HEK293 (cell line): ENCODE results near the gene WDCP.

Experiments
- CTCF ChIA-PET: fragments of 350-600 bp; formaldehyde crosslinking; extraction: SDS; loops from one replicate; lab custom pipeline; 2021; ENCODE audit warnings: antibody characterized with exemption; lab: Yijun Ruan, JAX
- POLR2A ChIA-PET: fragments of 300-600 bp; formaldehyde crosslinking; extraction: SDS; loops from one replicate; lab custom pipeline; 2020; ENCODE audit warnings: antibody characterized with exemption, inconsistent platforms; lab: Yijun Ruan, JAX
- H3K27ac ChIP-seq: fragments of 200-500 bp; sonication (Bioruptor generic); 2 replicates; pipeline ENCODE4 v1.5.1; 2014; ENCODE audit warnings: low read depth, low read length, control low read depth, inconsistent platforms; ENCODE audit errors: extremely low read depth
- H3K36me3 ChIP-seq, 2 experiments: fragments of 200-500 bp in 1 of 2; sonication (Bioruptor generic) in 1 of 2; 1 replicate in 1 of 2; 2 replicates in 1 of 2; pipeline ENCODE4 v1.5.1; 2014 to 2017; ENCODE audit warnings: inconsistent platforms in 2 of 2, low read length in 2 of 2; ENCODE audit not compliant: control insufficient read depth in 2 of 2, insufficient read depth in 1 of 2
- H3K4me1 ChIP-seq: fragments of 200-500 bp; sonication (Bioruptor generic); 2 replicates; pipeline ENCODE4 v1.5.1; 2014; ENCODE audit warnings: mild to moderate bottlenecking, low read length, inconsistent platforms; ENCODE audit not compliant: control insufficient read depth, insufficient read depth
- H3K4me3 ChIP-seq: 2 replicates; pipeline ENCODE4 v1.5.1; 2011; ENCODE audit warnings: low read depth, mild to moderate bottlenecking, control low read depth, low read length, moderate library complexity
- H3K9me3 ChIP-seq: fragments of 200-500 bp; sonication (Bioruptor generic); 2 replicates; pipeline ENCODE4 v1.5.1; 2014; ENCODE audit warnings: low read depth, low read length, inconsistent platforms; ENCODE audit not compliant: control insufficient read depth, insufficient read depth
- BCL11A ChIP-seq: fragments of 450-650 bp; formaldehyde crosslinking; IDR thresholded peaks from 2 replicates; pipeline ENCODE4 v1.5.1; 2016; ENCODE audit warnings: low read depth, missing biosample characterization, missing genetic modification characterization
- KLF8 ChIP-seq: fragments of 450-650 bp; formaldehyde crosslinking; IDR thresholded peaks from 2 replicates; pipeline ENCODE4 v1.5.1; 2016; ENCODE audit warnings: missing biosample characterization, missing genetic modification characterization
- OVOL3 ChIP-seq: fragments of 450-650 bp; formaldehyde crosslinking; IDR thresholded peaks from 2 replicates; pipeline ENCODE4 v1.5.1; 2016; ENCODE audit warnings: missing biosample characterization, missing genetic modification characterization
- YY1 ChIP-seq: fragments of 450-650 bp; formaldehyde crosslinking; IDR thresholded peaks from 2 replicates; pipeline ENCODE4 v1.5.1; 2018; ENCODE audit warnings: missing biosample characterization, missing genetic modification characterization
- ZNF157 ChIP-seq: fragments of 450-650 bp; formaldehyde crosslinking; IDR thresholded peaks from 2 replicates; pipeline ENCODE4 v1.5.1; 2016; ENCODE audit warnings: missing biosample characterization, missing genetic modification characterization
- ZNF2 ChIP-seq: fragments of 450-650 bp; formaldehyde crosslinking; IDR thresholded peaks from 2 replicates; pipeline ENCODE4 v1.5.1; 2016; ENCODE audit warnings: missing biosample characterization, missing genetic modification characterization
- ZNF274 ChIP-seq, 2 experiments: fragments of 200-500 bp in 1 of 2; fragments of 450-650 bp in 1 of 2; sonication (Bioruptor generic) in 1 of 2; formaldehyde crosslinking in 1 of 2; IDR thresholded peaks; 2 replicates each; pipeline versions ENCODE4 v1.5.1 to v1.6.1; 2014 to 2016; ENCODE audit warnings: borderline replicate concordance in 1 of 2, inconsistent platforms in 1 of 2, low read length in 1 of 2, missing biosample characterization in 1 of 2, missing genetic modification characterization in 1 of 2
- ZNF335 ChIP-seq: fragments of 450-650 bp; formaldehyde crosslinking; conservative IDR thresholded peaks from 2 replicates; pipeline ENCODE4 v1.5.1; 2016; ENCODE audit warnings: missing biosample characterization, missing genetic modification characterization
- ZNF350 ChIP-seq: fragments of 450-650 bp; formaldehyde crosslinking; IDR thresholded peaks from 2 replicates; pipeline ENCODE4 v1.5.0; 2017; ENCODE audit warnings: missing biosample characterization, mild to moderate bottlenecking, missing genetic modification characterization
- ZNF354C ChIP-seq: fragments of 450-650 bp; formaldehyde crosslinking; IDR thresholded peaks from 2 replicates; pipeline ENCODE4 v1.5.1; 2016; ENCODE audit warnings: missing biosample characterization, missing genetic modification characterization, low read depth, borderline replicate concordance
- ZNF501 ChIP-seq: fragments of 450-650 bp; formaldehyde crosslinking; IDR thresholded peaks from 2 replicates; pipeline ENCODE4 v1.5.1; 2016; ENCODE audit warnings: missing biosample characterization, missing genetic modification characterization
- ZNF518A ChIP-seq: fragments of 450-650 bp; formaldehyde crosslinking; conservative IDR thresholded peaks from 2 replicates; pipeline ENCODE4 v1.5.1; 2016; ENCODE audit warnings: low read depth, missing biosample characterization, missing genetic modification characterization
- ZNF704 ChIP-seq: fragments of 450-650 bp; formaldehyde crosslinking; IDR thresholded peaks from 2 replicates; pipeline ENCODE4 v1.5.1; 2016; ENCODE audit warnings: missing biosample characterization, missing genetic modification characterization
- TF ChIP-seq, protein P1 (sequence below): fragments of 450-650 bp; formaldehyde crosslinking; IDR thresholded peaks from 2 replicates; pipeline ENCODE4 v1.5.1; 2016; ENCODE audit warnings: missing biosample characterization, missing genetic modification characterization
- TF ChIP-seq, protein P2 (sequence below): fragments of 450-650 bp; formaldehyde crosslinking; IDR thresholded peaks from 2 replicates; pipeline ENCODE4 v1.5.1; 2016; ENCODE audit warnings: missing biosample characterization, missing genetic modification characterization
- TF ChIP-seq, protein P3 (sequence below): fragments of 450-650 bp; formaldehyde crosslinking; IDR thresholded peaks from 2 replicates; pipeline ENCODE4 v1.5.1; 2016; ENCODE audit warnings: missing biosample characterization, missing genetic modification characterization
- TF ChIP-seq, protein P4 (sequence below): fragments of 450-650 bp; formaldehyde crosslinking; IDR thresholded peaks from 2 replicates; pipeline ENCODE4 v1.5.1; 2017; ENCODE audit warnings: missing biosample characterization, missing genetic modification characterization
- TF ChIP-seq, protein P5 (sequence below): fragments of 450-650 bp; formaldehyde crosslinking; IDR thresholded peaks from 2 replicates; pipeline ENCODE4 v1.5.1; 2016; ENCODE audit warnings: missing biosample characterization, missing genetic modification characterization

Gene WDCP

GRCh38 chr2:24085200-24085489 lies 38.0 kb upstream of the WDCP start:
- no peaks in the 10 kb centered on the region for H3K9me3 ChIP-seq
- ChIA-PET POLR2A (interaction anchor here (1.7 to 2.4 kb wide), 2 partner anchors 9 to 159 kb away, joined by 13 to 14 read pairs; partner anchors contain the start of genes ATAD2B and SF3B6), CTCF (interaction anchor here (0.6 to 3.1 kb wide), 15 partner anchors 8 to 266 kb away, joined by 3 to 23 read pairs (median 5); partner anchors contain the start of gene ATAD2B)
- TF ChIP-seq BCL11A (tag by site-specific recombination) (no peak), ZNF704 (tag by site-specific recombination) (no peak), ZNF518A (tag by site-specific recombination) (no peak), ZNF354C (tag by site-specific recombination) (no peak), ZNF350 (tag by site-specific recombination) (no peak)
- TF ChIP-seq, protein P1, sequence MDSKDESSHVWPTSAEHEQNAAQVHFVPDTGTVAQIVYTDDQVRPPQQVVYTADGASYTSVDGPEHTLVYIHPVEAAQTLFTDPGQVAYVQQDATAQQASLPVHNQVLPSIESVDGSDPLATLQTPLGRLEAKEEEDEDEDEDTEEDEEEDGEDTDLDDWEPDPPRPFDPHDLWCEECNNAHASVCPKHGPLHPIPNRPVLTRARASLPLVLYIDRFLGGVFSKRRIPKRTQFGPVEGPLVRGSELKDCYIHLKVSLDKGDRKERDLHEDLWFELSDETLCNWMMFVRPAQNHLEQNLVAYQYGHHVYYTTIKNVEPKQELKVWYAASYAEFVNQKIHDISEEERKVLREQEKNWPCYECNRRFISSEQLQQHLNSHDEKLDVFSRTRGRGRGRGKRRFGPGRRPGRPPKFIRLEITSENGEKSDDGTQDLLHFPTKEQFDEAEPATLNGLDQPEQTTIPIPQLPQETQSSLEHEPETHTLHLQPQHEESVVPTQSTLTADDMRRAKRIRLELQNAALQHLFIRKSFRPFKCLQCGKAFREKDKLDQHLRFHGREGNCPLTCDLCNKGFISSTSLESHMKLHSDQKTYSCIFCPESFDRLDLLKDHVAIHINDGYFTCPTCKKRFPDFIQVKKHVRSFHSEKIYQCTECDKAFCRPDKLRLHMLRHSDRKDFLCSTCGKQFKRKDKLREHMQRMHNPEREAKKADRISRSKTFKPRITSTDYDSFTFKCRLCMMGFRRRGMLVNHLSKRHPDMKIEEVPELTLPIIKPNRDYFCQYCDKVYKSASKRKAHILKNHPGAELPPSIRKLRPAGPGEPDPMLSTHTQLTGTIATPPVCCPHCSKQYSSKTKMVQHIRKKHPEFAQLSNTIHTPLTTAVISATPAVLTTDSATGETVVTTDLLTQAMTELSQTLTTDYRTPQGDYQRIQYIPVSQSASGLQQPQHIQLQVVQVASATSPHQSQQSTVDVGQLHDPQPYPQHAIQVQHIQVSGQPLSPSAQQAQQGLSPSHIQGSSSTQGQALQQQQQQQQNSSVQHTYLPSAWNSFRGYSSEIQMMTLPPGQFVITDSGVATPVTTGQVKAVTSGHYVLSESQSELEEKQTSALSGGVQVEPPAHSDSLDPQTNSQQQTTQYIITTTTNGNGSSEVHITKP (tag by site-specific recombination): no peak
- TF ChIP-seq, protein P2, sequence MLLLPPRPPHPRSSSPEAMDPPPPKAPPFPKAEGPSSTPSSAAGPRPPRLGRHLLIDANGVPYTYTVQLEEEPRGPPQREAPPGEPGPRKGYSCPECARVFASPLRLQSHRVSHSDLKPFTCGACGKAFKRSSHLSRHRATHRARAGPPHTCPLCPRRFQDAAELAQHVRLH (tag by site-specific recombination): no peak
- TF ChIP-seq, protein P3, sequence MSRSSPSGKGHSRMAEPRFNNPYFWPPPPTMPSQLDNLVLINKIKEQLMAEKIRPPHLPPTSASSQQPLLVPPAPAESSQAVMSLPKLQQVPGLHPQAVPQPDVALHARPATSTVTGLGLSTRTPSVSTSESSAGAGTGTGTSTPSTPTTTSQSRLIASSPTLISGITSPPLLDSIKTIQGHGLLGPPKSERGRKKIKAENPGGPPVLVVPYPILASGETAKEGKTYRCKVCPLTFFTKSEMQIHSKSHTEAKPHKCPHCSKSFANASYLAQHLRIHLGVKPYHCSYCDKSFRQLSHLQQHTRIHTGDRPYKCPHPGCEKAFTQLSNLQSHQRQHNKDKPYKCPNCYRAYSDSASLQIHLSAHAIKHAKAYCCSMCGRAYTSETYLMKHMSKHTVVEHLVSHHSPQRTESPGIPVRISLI: no peak
- H3K4me1 ChIP-seq: no peaks in the 10 kb centered on the region
- H3K4me3 ChIP-seq: peak overlapping the region; percentile 68
- peaks cover 3 to 39% of the 10 kb centered on the region in 2 experiments; a peak in 2 of 3 replicates for H3K36me3 ChIP-seq
- H3K27ac ChIP-seq: peak overlapping the region; percentile 79

GRCh38 chr2:24084386-24085199 lies 37.4 kb upstream of the WDCP start, which contains the start of gene TP53I3:
TP53I3 (minus strand) TSS chr2:24084834; CDS start chr2:24084326, 508 bp downstream.
- Histone ChIP-seq H3K4me1 (no peaks in the 10 kb centered on the region), H3K27ac (peak within 1 kb of the TSS; percentile 79), H3K9me3 (no peaks in the 10 kb centered on the region), H3K36me3 (peaks cover 3 to 43% of the 10 kb centered on the region in 2 experiments; a peak in 2 of 3 replicates), H3K4me3 (peak within 1 kb of the TSS; percentile 68)
- ChIA-PET CTCF (interaction anchor here (0.5 to 3.1 kb wide), 35 partner anchors 9 to 560 kb away, joined by 3 to 23 read pairs (median 4); partner anchors contain the start of gene ATAD2B), POLR2A (interaction anchor here (0.6 to 2.4 kb wide), 9 partner anchors 8 to 260 kb away, joined by 3 to 14 read pairs (median 4); partner anchors contain the start of genes ATAD2B, SF3B6 and WDCP)
- TF ChIP-seq, protein P4, sequence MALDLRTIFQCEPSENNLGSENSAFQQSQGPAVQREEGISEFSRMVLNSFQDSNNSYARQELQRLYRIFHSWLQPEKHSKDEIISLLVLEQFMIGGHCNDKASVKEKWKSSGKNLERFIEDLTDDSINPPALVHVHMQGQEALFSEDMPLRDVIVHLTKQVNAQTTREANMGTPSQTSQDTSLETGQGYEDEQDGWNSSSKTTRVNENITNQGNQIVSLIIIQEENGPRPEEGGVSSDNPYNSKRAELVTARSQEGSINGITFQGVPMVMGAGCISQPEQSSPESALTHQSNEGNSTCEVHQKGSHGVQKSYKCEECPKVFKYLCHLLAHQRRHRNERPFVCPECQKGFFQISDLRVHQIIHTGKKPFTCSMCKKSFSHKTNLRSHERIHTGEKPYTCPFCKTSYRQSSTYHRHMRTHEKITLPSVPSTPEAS (tag by site-specific recombination): 0 out of 2 replicates have a peak, but pooled peaks have one; percentile 36
- TF ChIP-seq YY1: 0 out of 2 replicates have a peak, but pooled peaks have one; percentile 39
- TF ChIP-seq ZNF335 (tag by site-specific recombination): peak; percentile 92
- no peak for TF ChIP-seq ZNF157 (tag by site-specific recombination)
- peak; percentile 93 for TF ChIP-seq ZNF501 (tag by site-specific recombination)
- TF ChIP-seq ZNF274 (IDR thresholded peaks at IDR 0.05; ENCODE audit: low read length): no peak
- no peak for TF ChIP-seq ZNF274 (tag by site-specific recombination; IDR thresholded peaks at IDR 0.05; ENCODE audit: borderline replicate concordance)
- TF ChIP-seq OVOL3 (tag by site-specific recombination): no peak
- TF ChIP-seq KLF8 (tag by site-specific recombination): peak; percentile 62; the same call in 1 of the 2 replicates
- TF ChIP-seq, protein P5, sequence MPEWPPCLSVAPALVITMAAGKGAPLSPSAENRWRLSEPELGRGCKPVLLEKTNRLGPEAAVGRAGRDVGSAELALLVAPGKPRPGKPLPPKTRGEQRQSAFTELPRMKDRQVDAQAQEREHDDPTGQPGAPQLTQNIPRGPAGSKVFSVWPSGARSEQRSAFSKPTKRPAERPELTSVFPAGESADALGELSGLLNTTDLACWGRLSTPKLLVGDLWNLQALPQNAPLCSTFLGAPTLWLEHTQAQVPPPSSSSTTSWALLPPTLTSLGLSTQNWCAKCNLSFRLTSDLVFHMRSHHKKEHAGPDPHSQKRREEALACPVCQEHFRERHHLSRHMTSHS (tag by site-specific recombination): no peak
- peak; percentile 81; the same call in 1 of the 2 replicates for TF ChIP-seq ZNF2
